Measurements from ENCODE around the gene VPS35L. TPM values are rescaled to one million over a fixed set of nuclear protein-coding genes. Genes with fewer than 3 reads are reported as not detected.

The VPS35L gene
- total and polyA plus RNA-seq, 2 of the 13 experiments (the other 11 are each of a cell fraction or from before 2014, with no cell fraction given), result 1.4 to 1.6 TPM

DNA sequence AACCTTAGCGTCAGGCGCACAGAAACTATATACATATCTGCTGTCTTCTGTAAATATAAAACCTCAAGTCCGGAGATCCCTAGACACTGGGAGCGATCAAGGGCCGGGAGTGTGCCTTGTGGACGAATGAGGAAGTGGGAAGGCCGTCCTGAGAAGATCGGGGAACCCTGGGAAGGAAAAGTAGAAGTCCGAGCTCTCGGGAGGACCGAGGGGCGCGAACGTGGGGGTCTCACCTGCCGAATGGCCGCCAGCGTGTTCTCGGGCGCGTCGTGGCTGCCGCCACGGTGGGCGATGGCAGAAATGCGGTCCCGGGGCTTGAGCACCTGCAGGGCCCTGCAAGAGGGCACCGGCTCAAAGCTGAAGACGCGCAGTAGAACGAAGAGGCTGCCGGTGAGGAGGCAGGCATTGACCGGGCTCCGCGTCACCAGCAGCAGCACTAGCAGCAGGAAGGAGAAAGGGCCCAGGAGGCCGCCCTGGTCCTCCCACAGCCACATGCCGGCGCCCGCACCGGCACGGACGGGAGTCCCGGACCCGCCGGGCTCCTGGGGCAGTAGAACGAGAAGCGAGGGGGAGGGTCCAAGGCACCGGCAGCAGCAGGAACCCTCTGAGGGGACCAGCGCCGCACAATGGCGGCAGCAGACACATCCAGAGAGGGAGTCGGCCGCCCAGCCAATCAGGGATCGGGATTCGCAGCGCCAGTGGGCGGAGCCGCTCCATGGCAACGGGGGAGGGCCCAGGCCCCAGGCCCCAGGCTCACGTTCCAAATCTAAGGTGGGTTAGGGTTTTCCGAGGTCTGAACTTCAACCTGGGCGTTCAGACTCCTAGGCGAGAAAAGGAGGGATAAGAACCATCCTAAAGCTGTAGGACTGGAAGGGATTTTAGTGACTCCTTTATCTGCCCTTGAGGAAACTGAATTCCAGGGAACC is 33.8 kb upstream of the VPS35L start, which contains the start of gene GDE1 (continued):
- TF ChIP-seq ZNF788 (CRISPR knock-in tag; IDR thresholded peaks at IDR 0.05; ENCODE audit: borderline replicate concordance), result 0 out of 2 replicates have a peak, but pooled peaks have one; percentile 71
- TF ChIP-seq KDM1A (CRISPR knock-in tag; IDR thresholded peaks at IDR 0.05), result 0 out of 2 replicates have a peak, but pooled peaks have one; percentile 53
- peak; percentile 84 for TF ChIP-seq ZNF776 (CRISPR knock-in tag; IDR thresholded peaks at IDR 0.05)
- no peak for TF ChIP-seq ZNF468 (CRISPR knock-in tag; IDR thresholded peaks at IDR 0.05)
- peak; percentile 17; the same call in 1 of the 2 replicates for TF ChIP-seq NR2F2 (IDR thresholded peaks at IDR 0.05; ENCODE audit: borderline replicate concordance, low read depth)
- peak; percentile 97 for TF ChIP-seq ZNF670 (CRISPR knock-in tag; IDR thresholded peaks at IDR 0.05; ENCODE audit: borderline replicate concordance)
- TF ChIP-seq ZNF207 (IDR thresholded peaks at IDR 0.05; ENCODE audit: borderline replicate concordance), result no peak
- TF ChIP-seq POLR2AphosphoS5 (IDR thresholded peaks at IDR 0.05; ENCODE audit: low read depth, low read length), result peak; percentile 92
- TF ChIP-seq MYC (CRISPR knock-in tag; IDR thresholded peaks at IDR 0.05; ENCODE audit: borderline replicate concordance), result peak; percentile 88; the same call in 1 of the 2 replicates
- TF ChIP-seq TRAFD1 (CRISPR knock-in tag; IDR thresholded peaks at IDR 0.05; ENCODE audit: borderline replicate concordance), result peak; percentile 99
- TF ChIP-seq, protein P1, sequence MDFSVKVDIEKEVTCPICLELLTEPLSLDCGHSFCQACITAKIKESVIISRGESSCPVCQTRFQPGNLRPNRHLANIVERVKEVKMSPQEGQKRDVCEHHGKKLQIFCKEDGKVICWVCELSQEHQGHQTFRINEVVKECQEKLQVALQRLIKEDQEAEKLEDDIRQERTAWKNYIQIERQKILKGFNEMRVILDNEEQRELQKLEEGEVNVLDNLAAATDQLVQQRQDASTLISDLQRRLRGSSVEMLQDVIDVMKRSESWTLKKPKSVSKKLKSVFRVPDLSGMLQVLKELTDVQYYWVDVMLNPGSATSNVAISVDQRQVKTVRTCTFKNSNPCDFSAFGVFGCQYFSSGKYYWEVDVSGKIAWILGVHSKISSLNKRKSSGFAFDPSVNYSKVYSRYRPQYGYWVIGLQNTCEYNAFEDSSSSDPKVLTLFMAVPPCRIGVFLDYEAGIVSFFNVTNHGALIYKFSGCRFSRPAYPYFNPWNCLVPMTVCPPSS (IDR thresholded peaks at IDR 0.05), result no peak
- peak; percentile 77; the same call in 1 of the 2 replicates for TF ChIP-seq ZNF333 (CRISPR knock-in tag; IDR thresholded peaks at IDR 0.05; ENCODE audit: borderline replicate concordance)
- peak; percentile 11; the same call in 1 of the 2 replicates for TF ChIP-seq ZBTB44 (CRISPR knock-in tag; IDR thresholded peaks at IDR 0.05)
- no peak for TF ChIP-seq ZNF343 (CRISPR knock-in tag; IDR thresholded peaks at IDR 0.05)
- TF ChIP-seq KLF16 (CRISPR knock-in tag; IDR thresholded peaks at IDR 0.05), result peak in 1 of 2 experiments; percentile 92; a peak in 2 of 4 replicates
- peak; percentile 47; the same call in 1 of the 2 replicates for TF ChIP-seq CBX5 (CRISPR knock-in tag; IDR thresholded peaks at IDR 0.05; ENCODE audit: borderline replicate concordance)
- peak; percentile 93 for TF ChIP-seq ERF (CRISPR knock-in tag; IDR thresholded peaks at IDR 0.05)
- peak; percentile 95; the same call in 1 of the 2 replicates for TF ChIP-seq GLI4 (CRISPR knock-in tag; IDR thresholded peaks at IDR 0.05; ENCODE audit: borderline replicate concordance)
- peak; percentile 88 for TF ChIP-seq ZFP36L1 (CRISPR knock-in tag; IDR thresholded peaks at IDR 0.05)
- 0 out of 2 replicates have a peak, but pooled peaks have one; percentile 50 for TF ChIP-seq ZNF329 (CRISPR knock-in tag; IDR thresholded peaks at IDR 0.05; ENCODE audit: low read depth)
- TF ChIP-seq, protein P2, sequence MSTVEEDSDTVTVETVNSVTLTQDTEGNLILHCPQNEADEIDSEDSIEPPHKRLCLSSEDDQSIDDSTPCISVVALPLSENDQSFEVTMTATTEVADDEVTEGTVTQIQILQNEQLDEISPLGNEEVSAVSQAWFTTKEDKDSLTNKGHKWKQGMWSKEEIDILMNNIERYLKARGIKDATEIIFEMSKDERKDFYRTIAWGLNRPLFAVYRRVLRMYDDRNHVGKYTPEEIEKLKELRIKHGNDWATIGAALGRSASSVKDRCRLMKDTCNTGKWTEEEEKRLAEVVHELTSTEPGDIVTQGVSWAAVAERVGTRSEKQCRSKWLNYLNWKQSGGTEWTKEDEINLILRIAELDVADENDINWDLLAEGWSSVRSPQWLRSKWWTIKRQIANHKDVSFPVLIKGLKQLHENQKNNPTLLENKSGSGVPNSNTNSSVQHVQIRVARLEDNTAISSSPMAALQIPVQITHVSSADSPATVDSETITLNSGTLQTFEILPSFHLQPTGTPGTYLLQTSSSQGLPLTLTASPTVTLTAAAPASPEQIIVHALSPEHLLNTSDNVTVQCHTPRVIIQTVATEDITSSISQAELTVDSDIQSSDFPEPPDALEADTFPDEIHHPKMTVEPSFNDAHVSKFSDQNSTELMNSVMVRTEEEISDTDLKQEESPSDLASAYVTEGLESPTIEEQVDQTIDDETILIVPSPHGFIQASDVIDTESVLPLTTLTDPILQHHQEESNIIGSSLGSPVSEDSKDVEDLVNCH (CRISPR knock-in tag; IDR thresholded peaks at IDR 0.05), result no peak; the same call in 1 of the 2 replicates
- TF ChIP-seq XBP1 (CRISPR knock-in tag; IDR thresholded peaks at IDR 0.05), result no peak

Measured in HepG2 (cell line).